ENCODE data around the gene CHRNB1. TPM values are rescaled to one million over a fixed set of nuclear protein-coding genes. Genes with fewer than 3 reads are reported as not detected.

Gene CHRNB1
- polyA plus RNA-seq, 1 donor from 2014 or later = 18.2 TPM

DNA sequence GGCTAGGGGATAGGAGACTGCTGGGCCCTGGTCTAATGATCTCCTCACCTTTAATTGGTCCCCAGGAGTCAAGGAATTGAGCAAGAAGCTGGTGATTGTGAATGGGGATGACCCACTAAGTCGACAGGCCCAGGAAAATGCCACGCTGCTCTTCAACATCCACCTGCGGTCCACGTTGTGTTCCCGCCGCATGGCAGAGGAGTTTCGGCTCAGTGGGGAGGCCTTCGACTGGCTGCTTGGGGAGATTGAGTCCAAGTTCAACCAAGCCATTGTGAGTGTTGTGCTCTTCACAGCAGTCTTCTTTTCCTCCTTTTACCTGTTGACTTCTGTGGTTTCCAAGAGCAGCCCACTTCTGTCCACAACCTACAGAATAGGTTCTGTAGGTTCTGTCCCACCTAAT is 58.7 kb downstream of the CHRNB1 start:
- Histone ChIP-seq H3F3A (ENCODE audit: insufficient read depth, low read length, poor library complexity, severe bottlenecking) (no peaks in the 10 kb centered on the region), H2AFZ (ENCODE audit: low read depth, low read length) (no peak overlapping the region), H3K27me3 (ENCODE audit: insufficient read depth, low read depth, low read length) (no peaks in the 10 kb centered on the region), H3K4me3 (ENCODE audit: low read length) (no peak overlapping the region), H3K9ac (ENCODE audit: low read length) (no peak overlapping the region), H4K20me1 (ENCODE audit: insufficient read depth) (no peaks in the 10 kb centered on the region), H3K79me2 (replicated peaks; ENCODE audit: insufficient read depth, low read length) (no peaks in the 10 kb centered on the region), H3K27ac (ENCODE audit: low read length) (no peak overlapping the region), H3K36me3 (ENCODE audit: insufficient read depth, low read length) (no peaks in the 10 kb centered on the region), H3K9me2 (ENCODE audit: insufficient read depth, low read length) (no peaks in the 10 kb centered on the region), H3K4me2 (ENCODE audit: low read length) (no peak overlapping the region), H3K9me3 (ENCODE audit: low read length) (no peaks in the 10 kb centered on the region)
- TF ChIP-seq EP300 (conservative IDR thresholded peaks at IDR 0.05; ENCODE audit: poor library complexity, severe bottlenecking) (no peak), TAF1 (IDR thresholded peaks at IDR 0.05; ENCODE audit: low read depth) (no peak), SMC3 (conservative IDR thresholded peaks at IDR 0.05; ENCODE audit: poor library complexity) (no peak), EZH2 (IDR thresholded peaks at IDR 0.05; ENCODE audit: borderline replicate concordance, insufficient read depth, low read length, poor library complexity, severe bottlenecking) (no peak), POLR2AphosphoS5 (IDR thresholded peaks at IDR 0.05) (no peak), MXI1 (conservative IDR thresholded peaks at IDR 0.05; ENCODE audit: poor library complexity, severe bottlenecking) (no peak), RAD21 (conservative IDR thresholded peaks at IDR 0.05) (no peak)
- TF ChIP-seq, protein P1, sequence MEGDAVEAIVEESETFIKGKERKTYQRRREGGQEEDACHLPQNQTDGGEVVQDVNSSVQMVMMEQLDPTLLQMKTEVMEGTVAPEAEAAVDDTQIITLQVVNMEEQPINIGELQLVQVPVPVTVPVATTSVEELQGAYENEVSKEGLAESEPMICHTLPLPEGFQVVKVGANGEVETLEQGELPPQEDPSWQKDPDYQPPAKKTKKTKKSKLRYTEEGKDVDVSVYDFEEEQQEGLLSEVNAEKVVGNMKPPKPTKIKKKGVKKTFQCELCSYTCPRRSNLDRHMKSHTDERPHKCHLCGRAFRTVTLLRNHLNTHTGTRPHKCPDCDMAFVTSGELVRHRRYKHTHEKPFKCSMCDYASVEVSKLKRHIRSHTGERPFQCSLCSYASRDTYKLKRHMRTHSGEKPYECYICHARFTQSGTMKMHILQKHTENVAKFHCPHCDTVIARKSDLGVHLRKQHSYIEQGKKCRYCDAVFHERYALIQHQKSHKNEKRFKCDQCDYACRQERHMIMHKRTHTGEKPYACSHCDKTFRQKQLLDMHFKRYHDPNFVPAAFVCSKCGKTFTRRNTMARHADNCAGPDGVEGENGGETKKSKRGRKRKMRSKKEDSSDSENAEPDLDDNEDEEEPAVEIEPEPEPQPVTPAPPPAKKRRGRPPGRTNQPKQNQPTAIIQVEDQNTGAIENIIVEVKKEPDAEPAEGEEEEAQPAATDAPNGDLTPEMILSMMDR (IDR thresholded peaks at IDR 0.05; ENCODE audit: poor library complexity, severe bottlenecking) = no peak
- TF ChIP-seq, protein P2, sequence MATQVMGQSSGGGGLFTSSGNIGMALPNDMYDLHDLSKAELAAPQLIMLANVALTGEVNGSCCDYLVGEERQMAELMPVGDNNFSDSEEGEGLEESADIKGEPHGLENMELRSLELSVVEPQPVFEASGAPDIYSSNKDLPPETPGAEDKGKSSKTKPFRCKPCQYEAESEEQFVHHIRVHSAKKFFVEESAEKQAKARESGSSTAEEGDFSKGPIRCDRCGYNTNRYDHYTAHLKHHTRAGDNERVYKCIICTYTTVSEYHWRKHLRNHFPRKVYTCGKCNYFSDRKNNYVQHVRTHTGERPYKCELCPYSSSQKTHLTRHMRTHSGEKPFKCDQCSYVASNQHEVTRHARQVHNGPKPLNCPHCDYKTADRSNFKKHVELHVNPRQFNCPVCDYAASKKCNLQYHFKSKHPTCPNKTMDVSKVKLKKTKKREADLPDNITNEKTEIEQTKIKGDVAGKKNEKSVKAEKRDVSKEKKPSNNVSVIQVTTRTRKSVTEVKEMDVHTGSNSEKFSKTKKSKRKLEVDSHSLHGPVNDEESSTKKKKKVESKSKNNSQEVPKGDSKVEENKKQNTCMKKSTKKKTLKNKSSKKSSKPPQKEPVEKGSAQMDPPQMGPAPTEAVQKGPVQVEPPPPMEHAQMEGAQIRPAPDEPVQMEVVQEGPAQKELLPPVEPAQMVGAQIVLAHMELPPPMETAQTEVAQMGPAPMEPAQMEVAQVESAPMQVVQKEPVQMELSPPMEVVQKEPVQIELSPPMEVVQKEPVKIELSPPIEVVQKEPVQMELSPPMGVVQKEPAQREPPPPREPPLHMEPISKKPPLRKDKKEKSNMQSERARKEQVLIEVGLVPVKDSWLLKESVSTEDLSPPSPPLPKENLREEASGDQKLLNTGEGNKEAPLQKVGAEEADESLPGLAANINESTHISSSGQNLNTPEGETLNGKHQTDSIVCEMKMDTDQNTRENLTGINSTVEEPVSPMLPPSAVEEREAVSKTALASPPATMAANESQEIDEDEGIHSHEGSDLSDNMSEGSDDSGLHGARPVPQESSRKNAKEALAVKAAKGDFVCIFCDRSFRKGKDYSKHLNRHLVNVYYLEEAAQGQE (IDR thresholded peaks at IDR 0.05; ENCODE audit: borderline replicate concordance) = no peak

Other genes starting within 250 kb of the CHRNB1 start
- 126 and 145 TPM in 2 replicates for gene DLG4, start 225.2 kb upstream of the CHRNB1 start, polyA plus RNA-seq
- gene ACADVL, start 225.1 kb upstream of the CHRNB1 start, polyA plus RNA-seq = 397 and 483 TPM in 2 replicates
- 41.1 and 59.2 TPM in 2 replicates for gene DVL2, start 210.5 kb upstream of the CHRNB1 start, polyA plus RNA-seq
- gene PHF23, start 205.6 kb upstream of the CHRNB1 start, polyA plus RNA-seq = 55.7 and 60.3 TPM in 2 replicates
- gene GABARAP, start 202.6 kb upstream of the CHRNB1 start, polyA plus RNA-seq = 384 and 512 TPM in 2 replicates
- 37.3 and 39.4 TPM in 2 replicates for gene CTDNEP1, start 193.3 kb upstream of the CHRNB1 start, polyA plus RNA-seq
- gene ELP5, start 192.8 kb upstream of the CHRNB1 start, polyA plus RNA-seq = 82.7 and 99.5 TPM in 2 replicates
- gene CLDN7, start 182.6 kb upstream of the CHRNB1 start, polyA plus RNA-seq = 0.27 TPM in 1 of 2 replicates, not detected in the other
- gene SLC2A4, start 163.3 kb upstream of the CHRNB1 start, polyA plus RNA-seq = not detected in 2 replicates
- gene YBX2, start 150.4 kb upstream of the CHRNB1 start, polyA plus RNA-seq = 1.8 and 2.1 TPM in 2 replicates
- 164 and 178 TPM in 2 replicates for gene EIF5A, start 137.4 kb upstream of the CHRNB1 start, polyA plus RNA-seq
- gene GPS2, start 129.7 kb upstream of the CHRNB1 start, polyA plus RNA-seq = 108 and 116 TPM in 2 replicates
- 58.4 and 61.0 TPM in 2 replicates for gene NEURL4, start 115.7 kb upstream of the CHRNB1 start, polyA plus RNA-seq
- 0.66 and 9.2 TPM in 2 replicates for gene ACAP1, start 108.5 kb upstream of the CHRNB1 start, polyA plus RNA-seq
- 2.8 TPM in 2 replicates for gene KCTD11, start 92.9 kb upstream of the CHRNB1 start, polyA plus RNA-seq
- gene TMEM95, start 89.9 kb upstream of the CHRNB1 start, polyA plus RNA-seq = not detected in 2 replicates
- gene TNK1, start 64.0 kb upstream of the CHRNB1 start, polyA plus RNA-seq = 0.83 and 1.5 TPM in 2 replicates
- gene PLSCR3, start 50.5 kb upstream of the CHRNB1 start, polyA plus RNA-seq = 15.9 and 25.2 TPM in 2 replicates
- gene TMEM256, start 41.0 kb upstream of the CHRNB1 start, polyA plus RNA-seq = 158 and 161 TPM in 2 replicates
- gene NLGN2, start 37.2 kb upstream of the CHRNB1 start, polyA plus RNA-seq = 13.8 and 21.5 TPM in 2 replicates
- not detected in 2 replicates for gene SPEM1, start 24.7 kb upstream of the CHRNB1 start, polyA plus RNA-seq
- gene SPEM2, start 19.4 kb upstream of the CHRNB1 start, polyA plus RNA-seq = not detected in 2 replicates
- gene SPEM3, start 16.2 kb upstream of the CHRNB1 start, polyA plus RNA-seq = not detected in 2 replicates
- 0.14 TPM in 1 of 2 replicates, not detected in the other for gene TMEM102, start 9.6 kb upstream of the CHRNB1 start, polyA plus RNA-seq
- 15.8 and 16.4 TPM in 2 replicates for gene FGF11, start 5.5 kb upstream of the CHRNB1 start, polyA plus RNA-seq
- gene ZBTB4, start 34.6 kb downstream of the CHRNB1 start, polyA plus RNA-seq = 8.0 and 9.2 TPM in 2 replicates
- gene SLC35G6, start 36.4 kb downstream of the CHRNB1 start, polyA plus RNA-seq = not detected in 2 replicates
- 9.1 and 22.6 TPM in 2 replicates for gene POLR2A, start 39.3 kb downstream of the CHRNB1 start, polyA plus RNA-seq
- not detected in 2 replicates for gene TNFSF12, start 104.0 kb downstream of the CHRNB1 start, polyA plus RNA-seq
- gene TNFSF13, start 113.7 kb downstream of the CHRNB1 start, polyA plus RNA-seq = 0.15 TPM in 1 of 2 replicates, not detected in the other
- 148 and 151 TPM in 2 replicates for gene SENP3, start 116.9 kb downstream of the CHRNB1 start, polyA plus RNA-seq
- not detected in 2 replicates for gene CD68, start 134.6 kb downstream of the CHRNB1 start, polyA plus RNA-seq
- gene MPDU1, start 138.8 kb downstream of the CHRNB1 start, polyA plus RNA-seq = 110 and 118 TPM in 2 replicates
- gene SOX15, start 145.0 kb downstream of the CHRNB1 start, polyA plus RNA-seq = 0.47 and 1.5 TPM in 2 replicates
- gene FXR2, start 169.8 kb downstream of the CHRNB1 start, polyA plus RNA-seq = 118 and 130 TPM in 2 replicates
- 303 and 330 TPM in 2 replicates for gene SAT2, start 182.8 kb downstream of the CHRNB1 start, polyA plus RNA-seq
- gene SHBG, start 185.1 kb downstream of the CHRNB1 start, polyA plus RNA-seq = 0.90 and 3.2 TPM in 2 replicates
- 3.2 and 4.2 TPM in 2 replicates for gene ATP1B2, start 205.9 kb downstream of the CHRNB1 start, polyA plus RNA-seq
- 13.8 and 14.3 TPM in 2 replicates for gene TP53, start 242.4 kb downstream of the CHRNB1 start, polyA plus RNA-seq
- 20.1 and 22.4 TPM in 2 replicates for gene WRAP53, start 243.4 kb downstream of the CHRNB1 start, polyA plus RNA-seq